H9 (cell line): Measurements from ENCODE around the gene PPP3CB. TPM values are rescaled to one million over a fixed set of nuclear protein-coding genes. Genes with fewer than 3 reads are reported as not detected.

ENCODE experiments used
- DNase-seq: peaks from one replicate; pipeline ENCODE4 v3.0.0-alpha.2; 2017
- H2AFZ ChIP-seq: one replicate; pipeline ENCODE4 v1.6.1; 2013; ENCODE audit warnings: mild to moderate bottlenecking, low read length, control low read depth, moderate library complexity
- H2AK5ac ChIP-seq: 2 replicates; pipeline ENCODE4 v1.6.1; 2013; ENCODE audit warnings: low read length, control low read depth, mixed read lengths; ENCODE audit not compliant: insufficient read length
- H2BK120ac ChIP-seq: one replicate; pipeline ENCODE4 v1.6.1; 2013; ENCODE audit warnings: low read depth, mild to moderate bottlenecking, low read length, control low read depth, inconsistent platforms; ENCODE audit not compliant: poor library complexity, severe bottlenecking
- H2BK12ac ChIP-seq: 2 replicates; pipeline ENCODE4 v1.6.1; 2013; ENCODE audit warnings: low read length, control low read depth, mixed read lengths, low read depth; ENCODE audit not compliant: insufficient read length
- H2BK15ac ChIP-seq: 2 replicates; pipeline ENCODE4 v1.6.1; 2013; ENCODE audit warnings: low read depth, low read length, control low read depth
- H2BK20ac ChIP-seq: one replicate; pipeline ENCODE4 v1.6.1; 2013; ENCODE audit warnings: low read depth, mild to moderate bottlenecking, low read length, control low read depth, inconsistent platforms; ENCODE audit not compliant: poor library complexity, severe bottlenecking
- H2BK5ac ChIP-seq: 2 replicates; pipeline ENCODE4 v1.6.1; 2013; ENCODE audit warnings: low read length, control low read depth, mixed read lengths; ENCODE audit not compliant: insufficient read length
- H3K14ac ChIP-seq: 2 replicates; pipeline ENCODE4 v1.6.1; 2013; ENCODE audit warnings: low read length, control low read depth; ENCODE audit not compliant: insufficient read depth
- H3K18ac ChIP-seq: 2 replicates; pipeline ENCODE4 v1.6.1; 2013; ENCODE audit warnings: low read depth, mild to moderate bottlenecking, mixed read lengths, low read length, control low read depth; ENCODE audit not compliant: insufficient read length
- H3K23ac ChIP-seq: 2 replicates; pipeline ENCODE4 v1.6.1; 2013; ENCODE audit warnings: low read length, control low read depth, mixed read lengths, low read depth; ENCODE audit not compliant: insufficient read length
- H3K23me2 ChIP-seq: 2 replicates; pipeline ENCODE4 v1.6.1; 2013; ENCODE audit warnings: low read depth, mild to moderate bottlenecking, mixed read lengths, low read length, control low read depth; ENCODE audit not compliant: insufficient read length, poor library complexity, severe bottlenecking
- H3K27ac ChIP-seq: 2 replicates; pipeline ENCODE4 v1.5.1; 2013; ENCODE audit warnings: low read length, control low read depth, mixed read lengths, low read depth; ENCODE audit not compliant: insufficient read length
- H3K27me3 ChIP-seq: 2 replicates; pipeline ENCODE4 v1.6.1; 2013; ENCODE audit warnings: low read length, control low read depth, inconsistent platforms; ENCODE audit not compliant: insufficient read depth
- H3K4ac ChIP-seq: 2 replicates; pipeline ENCODE4 v1.6.1; 2013; ENCODE audit warnings: low read depth, mild to moderate bottlenecking, control low read depth, inconsistent platforms, low read length, moderate library complexity
- H3K4me1 ChIP-seq: 2 replicates; pipeline ENCODE4 v1.6.1; 2013; ENCODE audit warnings: low read length, control low read depth, inconsistent platforms; ENCODE audit not compliant: insufficient read depth
- H3K4me2 ChIP-seq: 2 replicates; pipeline ENCODE4 v1.6.1; 2013; ENCODE audit warnings: low read length, control low read depth, mixed read lengths; ENCODE audit not compliant: insufficient read length, insufficient read depth
- H3K56ac ChIP-seq: 2 replicates; pipeline ENCODE4 v1.6.1; 2013; ENCODE audit warnings: low read depth, mild to moderate bottlenecking, mixed read lengths, low read length, control low read depth; ENCODE audit not compliant: insufficient read length
- H3K79me1 ChIP-seq: 2 replicates; pipeline ENCODE4 v1.6.1; 2013; ENCODE audit warnings: low read depth, mild to moderate bottlenecking, moderate library complexity, low read length, control low read depth, inconsistent platforms; ENCODE audit not compliant: insufficient read depth, poor library complexity, severe bottlenecking
- H3K79me2 ChIP-seq: 2 replicates; pipeline ENCODE4 v1.6.1; 2013; ENCODE audit warnings: low read length, control low read depth, inconsistent platforms; ENCODE audit not compliant: insufficient read depth
- H3K9ac ChIP-seq: 2 replicates; pipeline ENCODE4 v1.6.1; 2013; ENCODE audit warnings: low read length, control low read depth, mixed read lengths; ENCODE audit not compliant: insufficient read length; ENCODE audit errors: extremely low read depth
- H3K9me3 ChIP-seq: one replicate; pipeline ENCODE4 v1.6.1; 2013; ENCODE audit warnings: low read depth, low read length, inconsistent platforms; ENCODE audit not compliant: control insufficient read depth
- H3T11ph ChIP-seq: one replicate; pipeline ENCODE4 v1.6.1; 2013; ENCODE audit warnings: mild to moderate bottlenecking, low read length, control low read depth, inconsistent platforms
- H4K20me1 ChIP-seq: one replicate; pipeline ENCODE4 v1.6.1; 2013; ENCODE audit not compliant: control insufficient read depth, insufficient read length, insufficient read depth
- H4K5ac ChIP-seq: 2 replicates; pipeline ENCODE4 v1.6.1; 2013; ENCODE audit warnings: low read depth, mild to moderate bottlenecking, mixed read lengths, low read length, control low read depth; ENCODE audit not compliant: insufficient read length
- H4K8ac ChIP-seq: replicated peaks from 2 replicates; pipeline ENCODE4 v1.6.1; 2013; ENCODE audit warnings: low read length, control low read depth, mixed read lengths, low read depth; ENCODE audit not compliant: insufficient read length
- H4K91ac ChIP-seq: 2 replicates; pipeline ENCODE4 v1.6.1; 2013; ENCODE audit warnings: low read depth, mild to moderate bottlenecking, moderate library complexity, mixed read lengths, low read length, control low read depth; ENCODE audit not compliant: insufficient read length
- H3K27ac Mint-ChIP-seq, 3 experiments: 2 replicates in 2 of 3; 3 replicates in 1 of 3; pipeline ENCODE4 v1.8.0; 2020 to 2021; ENCODE audit warnings: mixed read lengths in 3 of 3, mild to moderate bottlenecking in 1 of 3, moderate library complexity in 1 of 3
- H3K27me3 Mint-ChIP-seq: 2 replicates; pipeline ENCODE4 v1.8.0; 2021; ENCODE audit warnings: low read depth, mild to moderate bottlenecking, moderate library complexity, mixed read lengths
- H3K36me3 Mint-ChIP-seq, 3 experiments: 2 replicates in 2 of 3; 3 replicates in 1 of 3; pipeline ENCODE4 v1.8.0; 2020 to 2021; ENCODE audit warnings: low read depth in 3 of 3, mixed read lengths in 3 of 3; ENCODE audit not compliant: insufficient read depth in 1 of 3
- H3K4me1 Mint-ChIP-seq, 2 experiments: 2 replicates each; pipeline ENCODE4 v1.8.0; 2020; ENCODE audit warnings: mixed read lengths in 2 of 2
- H3K4me3 Mint-ChIP-seq, 2 experiments: 2 replicates in 1 of 2; 3 replicates in 1 of 2; pipeline ENCODE4 v1.8.0; 2020 to 2021; ENCODE audit warnings: mild to moderate bottlenecking in 2 of 2, mixed read lengths in 2 of 2, moderate library complexity in 1 of 2
- H3K9me3 Mint-ChIP-seq, 2 experiments: 2 replicates in 1 of 2; 3 replicates in 1 of 2; pipeline ENCODE4 v1.8.0; 2020; ENCODE audit warnings: mild to moderate bottlenecking in 2 of 2, mixed read lengths in 2 of 2, moderate library complexity in 1 of 2
- WGBS: extraction: QIAGEN DNeasy Blood & Tissue Kit; methylation state at CpG from one replicate; pipeline ENCODE4 v1.1.7; 2013; ENCODE audit warnings: missing lambda C conversion rate, low lambda C conversion rate, mixed read lengths; ENCODE audit not compliant: insufficient read length; ENCODE audit errors: extremely low coverage; 5-methylcytosine and 5-hydroxymethylcytosine counted together
- total RNA-seq: library from RNA; stranded (reverse); gene quantifications from 2 replicates; pipeline ENCODE4 v1.2.1, GENCODE V29; 2021
- TF ChIP-seq, protein P1 (sequence below): fragments of 200-600 bp; sonication (generic); conservative IDR thresholded peaks from 3 replicates; pipeline ENCODE4 v1.8.0; 2021; ENCODE audit warnings: antibody characterized with exemption, mild to moderate bottlenecking

Gene PPP3CB
- total RNA-seq, 1 experiment from 2014 or later: 37.3 TPM

DNA sequence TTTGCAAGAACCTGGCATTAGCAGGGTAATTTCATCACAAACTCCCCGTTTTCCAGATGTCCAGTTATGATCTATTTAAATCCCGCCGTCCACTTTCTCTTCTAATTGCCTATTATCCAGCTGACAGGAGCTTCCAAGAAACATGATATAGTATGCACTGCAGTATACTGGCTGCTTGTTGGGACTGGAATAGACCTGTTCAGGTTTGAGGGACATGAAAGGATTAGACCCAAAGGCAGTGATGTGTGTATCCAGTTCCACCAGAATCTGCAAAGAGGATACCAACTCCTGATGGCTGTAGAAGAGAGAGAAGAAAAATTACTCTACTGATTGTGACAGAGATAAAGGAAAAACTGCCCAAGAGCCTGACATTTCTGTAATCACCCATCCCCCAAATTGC, 71.3 kb downstream of the PPP3CB start:
- H3K56ac ChIP-seq: no peak overlapping the region
- no peak overlapping the region for H3K27ac Mint-ChIP-seq
- no peak overlapping the region for H3K9ac ChIP-seq
- no peak overlapping the region for H2AK5ac ChIP-seq
- no peak overlapping the region for H4K8ac ChIP-seq
- no peaks in the 10 kb centered on the region for H4K20me1 ChIP-seq
- H3K79me1 ChIP-seq: no peaks in the 10 kb centered on the region
- H2AFZ ChIP-seq: no peak overlapping the region
- no peak overlapping the region for H4K5ac ChIP-seq
- no peak overlapping the region for H3K27ac ChIP-seq
- no peaks in the 10 kb centered on the region for H3K9me3 Mint-ChIP-seq
- no peak overlapping the region for H2BK5ac ChIP-seq
- no peaks in the 10 kb centered on the region for H3K79me2 ChIP-seq
- peaks cover 6 to 46% (median 25%) of the 10 kb centered on the region in 3 experiments; a peak in 4 of 7 replicates for H3K36me3 Mint-ChIP-seq
- no peaks in the 10 kb centered on the region for H3K27me3 ChIP-seq
- H3K18ac ChIP-seq: no peak overlapping the region
- H3K27me3 Mint-ChIP-seq: no peaks in the 10 kb centered on the region
- H4K91ac ChIP-seq: no peak overlapping the region
- H3K23me2 ChIP-seq: no peaks in the 10 kb centered on the region
- TF ChIP-seq, protein P1, sequence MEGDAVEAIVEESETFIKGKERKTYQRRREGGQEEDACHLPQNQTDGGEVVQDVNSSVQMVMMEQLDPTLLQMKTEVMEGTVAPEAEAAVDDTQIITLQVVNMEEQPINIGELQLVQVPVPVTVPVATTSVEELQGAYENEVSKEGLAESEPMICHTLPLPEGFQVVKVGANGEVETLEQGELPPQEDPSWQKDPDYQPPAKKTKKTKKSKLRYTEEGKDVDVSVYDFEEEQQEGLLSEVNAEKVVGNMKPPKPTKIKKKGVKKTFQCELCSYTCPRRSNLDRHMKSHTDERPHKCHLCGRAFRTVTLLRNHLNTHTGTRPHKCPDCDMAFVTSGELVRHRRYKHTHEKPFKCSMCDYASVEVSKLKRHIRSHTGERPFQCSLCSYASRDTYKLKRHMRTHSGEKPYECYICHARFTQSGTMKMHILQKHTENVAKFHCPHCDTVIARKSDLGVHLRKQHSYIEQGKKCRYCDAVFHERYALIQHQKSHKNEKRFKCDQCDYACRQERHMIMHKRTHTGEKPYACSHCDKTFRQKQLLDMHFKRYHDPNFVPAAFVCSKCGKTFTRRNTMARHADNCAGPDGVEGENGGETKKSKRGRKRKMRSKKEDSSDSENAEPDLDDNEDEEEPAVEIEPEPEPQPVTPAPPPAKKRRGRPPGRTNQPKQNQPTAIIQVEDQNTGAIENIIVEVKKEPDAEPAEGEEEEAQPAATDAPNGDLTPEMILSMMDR: no peak
- H3K4me1 Mint-ChIP-seq: no peaks in the 10 kb centered on the region
- H2BK120ac ChIP-seq: no peak overlapping the region
- no peak for DNase-seq
- no peak overlapping the region for H3K4ac ChIP-seq
- no peak overlapping the region for H2BK12ac ChIP-seq
- no peak overlapping the region for H2BK15ac ChIP-seq
- no peaks in the 10 kb centered on the region for H3K4me1 ChIP-seq
- no peak overlapping the region for H3T11ph ChIP-seq
- no peak overlapping the region for H2BK20ac ChIP-seq
- H3K9me3 ChIP-seq: no peaks in the 10 kb centered on the region
- no peak overlapping the region for H3K23ac ChIP-seq
- no peak overlapping the region for H3K14ac ChIP-seq
- no peak overlapping the region for H3K4me2 ChIP-seq
- WGBS: no CpG with 5 or more reads among the region's 3 CpGs
- no peak overlapping the region for H3K4me3 Mint-ChIP-seq
